Measurements from ENCODE around the gene ATG7. TPM values are rescaled to one million over a fixed set of nuclear protein-coding genes. Genes with fewer than 3 reads are reported as not detected.

ATG7 gene
- total RNA-seq, 1 experiment from 2014 or later: 50.9 TPM

DNA sequence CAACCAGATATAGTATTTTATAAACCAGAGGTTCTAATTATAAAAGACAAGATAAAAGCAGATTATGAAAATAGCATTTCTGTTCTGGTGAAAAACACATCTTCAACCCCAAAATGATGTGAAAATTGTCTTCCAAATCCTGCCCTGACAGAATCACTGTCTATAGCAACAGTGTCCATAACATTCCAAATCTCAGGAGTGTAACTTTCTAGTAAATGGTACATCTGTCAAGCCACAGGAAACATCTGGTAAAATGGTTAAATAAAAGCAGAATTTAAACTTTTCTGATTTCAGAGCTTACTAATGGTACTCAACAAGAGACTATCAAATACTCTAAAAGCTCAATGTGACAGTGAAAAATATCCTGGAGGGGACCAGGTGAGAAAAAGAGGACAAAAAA, 311.0 kb downstream of the ATG7 start:
- Histone ChIP-seq H3K4me1 (ENCODE audit: low read length) (peaks cover 63% of the 10 kb centered on the region), H3K9ac (ENCODE audit: low read length) (peak overlapping the region; percentile 19; the same call in 1 of the 2 replicates), H4K20me1 (ENCODE audit: insufficient read depth, low read depth, low read length) (peaks cover 19% of the 10 kb centered on the region), H2AFZ (ENCODE audit: low read length) (no peak overlapping the region), H3K36me3 (ENCODE audit: insufficient read depth, low read length) (peaks cover 7% of the 10 kb centered on the region; the same call in 1 of the 2 replicates), H3K4me3 (ENCODE audit: low read length) (no peak overlapping the region), H3K79me2 (ENCODE audit: low read length) (peaks cover 99% of the 10 kb centered on the region), H3K4me2 (ENCODE audit: low read depth, low read length, poor library complexity, severe bottlenecking) (peak overlapping the region; percentile 44), H3K27ac (ENCODE audit: low read length) (peak overlapping the region; percentile 61), H3K9me2 (replicated peaks; ENCODE audit: insufficient read depth, low read length) (no peaks in the 10 kb centered on the region), H3K27me3 (ENCODE audit: low read length) (no peaks in the 10 kb centered on the region), H3K9me3 (ENCODE audit: low read length) (no peaks in the 10 kb centered on the region)
- DNase-seq: no peak

DNA sequence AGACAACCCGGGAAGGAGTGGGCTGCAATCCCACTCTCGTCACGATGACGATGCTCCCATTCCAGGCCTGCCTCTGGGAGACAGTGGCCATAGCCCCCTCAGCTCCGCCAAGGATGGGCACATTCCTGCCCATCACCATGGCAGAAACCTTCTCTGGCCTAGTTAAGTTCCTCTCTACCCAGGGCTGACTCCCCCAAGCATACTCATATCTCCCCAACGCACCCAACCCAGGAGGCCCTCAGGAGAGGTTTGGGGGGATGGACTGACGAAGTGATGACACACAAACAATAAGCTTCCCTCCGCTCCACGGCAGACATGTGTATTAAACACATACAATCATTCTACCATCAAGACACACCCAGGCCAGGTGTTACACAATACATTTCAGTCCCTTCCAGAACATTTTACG, 311.4 kb downstream of the ATG7 start:
- peaks cover 99% of the 10 kb centered on the region for H3K79me2 ChIP-seq (ENCODE audit: low read length)
- peak overlapping the region; percentile 44 for H3K4me2 ChIP-seq (ENCODE audit: low read depth, low read length, poor library complexity, severe bottlenecking)
- H2AFZ ChIP-seq (ENCODE audit: low read length): no peak overlapping the region
- peaks cover 7% of the 10 kb centered on the region; the same call in 1 of the 2 replicates for H3K36me3 ChIP-seq (ENCODE audit: insufficient read depth, low read length)
- DNase-seq: no peak
- peak overlapping the region; percentile 61 for H3K27ac ChIP-seq (ENCODE audit: low read length)
- H3K9me3 ChIP-seq (ENCODE audit: low read length): no peaks in the 10 kb centered on the region
- no peaks in the 10 kb centered on the region for H3K27me3 ChIP-seq (ENCODE audit: low read length)
- peak overlapping the region; percentile 19; the same call in 1 of the 2 replicates for H3K9ac ChIP-seq (ENCODE audit: low read length)
- peaks cover 67% of the 10 kb centered on the region for H3K4me1 ChIP-seq (ENCODE audit: low read length)
- peaks cover 23% of the 10 kb centered on the region; the same call in 1 of the 2 replicates for H4K20me1 ChIP-seq (ENCODE audit: insufficient read depth, low read depth, low read length)
- H3K9me2 ChIP-seq (replicated peaks; ENCODE audit: insufficient read depth, low read length): no peaks in the 10 kb centered on the region
- no peak overlapping the region for H3K4me3 ChIP-seq (ENCODE audit: low read length)

DNA sequence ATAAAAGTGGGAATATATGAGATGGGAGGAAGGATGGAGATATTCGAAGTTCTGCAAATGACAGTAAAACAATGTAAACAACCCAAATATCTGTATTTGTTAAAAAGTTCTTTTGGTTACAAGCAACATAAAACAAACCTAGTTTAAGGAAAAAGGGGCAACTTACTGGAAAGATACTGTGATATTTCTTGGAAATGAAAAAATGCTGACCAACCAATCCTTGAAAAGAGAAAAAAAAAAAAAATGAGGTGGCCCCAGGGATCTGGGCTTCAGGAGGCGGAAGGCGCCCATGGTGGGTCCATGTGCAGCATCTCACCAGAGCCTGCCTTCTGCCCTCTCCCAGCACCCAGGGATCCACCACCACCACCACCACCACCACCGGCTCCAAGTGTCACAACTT, 312.4 kb downstream of the ATG7 start:
- no peaks in the 10 kb centered on the region for H3K27me3 ChIP-seq (ENCODE audit: low read length)
- H3K4me2 ChIP-seq (ENCODE audit: low read depth, low read length, poor library complexity, severe bottlenecking): peak overlapping the region; percentile 17
- H3K4me3 ChIP-seq (ENCODE audit: low read length): no peak overlapping the region
- H3K27ac ChIP-seq (ENCODE audit: low read length): no peak overlapping the region
- no peak overlapping the region for H3K9ac ChIP-seq (ENCODE audit: low read length)
- H2AFZ ChIP-seq (ENCODE audit: low read length): no peak overlapping the region
- H3K9me3 ChIP-seq (ENCODE audit: low read length): no peaks in the 10 kb centered on the region
- DNase-seq: no peak
- peaks cover 25% of the 10 kb centered on the region; the same call in 1 of the 2 replicates for H4K20me1 ChIP-seq (ENCODE audit: insufficient read depth, low read depth, low read length)
- peaks cover 70% of the 10 kb centered on the region for H3K4me1 ChIP-seq (ENCODE audit: low read length)
- H3K36me3 ChIP-seq (ENCODE audit: insufficient read depth, low read length): peaks cover 7% of the 10 kb centered on the region; the same call in 1 of the 2 replicates
- H3K79me2 ChIP-seq (ENCODE audit: low read length): peaks cover 100% of the 10 kb centered on the region
- no peaks in the 10 kb centered on the region for H3K9me2 ChIP-seq (replicated peaks; ENCODE audit: insufficient read depth, low read length)

DNA sequence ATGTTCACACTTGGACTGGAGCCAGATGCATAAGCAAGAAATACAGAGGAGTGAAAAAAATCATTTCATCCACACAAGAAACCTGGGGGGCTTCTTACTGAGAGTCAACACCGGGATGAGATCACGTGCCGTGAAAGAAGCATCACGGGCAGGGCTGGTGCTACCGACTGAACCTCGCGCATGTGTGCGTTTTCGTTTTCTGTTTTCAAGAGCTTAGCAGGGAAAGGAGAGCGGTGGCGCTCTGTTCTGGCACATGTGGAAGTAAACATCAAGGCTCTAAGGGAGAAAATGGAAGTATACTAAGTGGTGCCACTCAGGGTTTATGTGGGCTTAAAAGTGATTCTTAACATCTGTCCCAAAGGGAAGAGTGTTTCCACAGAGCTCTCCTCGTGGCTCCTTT, 315.6 kb downstream of the ATG7 start:
- no peak overlapping the region for H3K4me2 ChIP-seq (ENCODE audit: low read depth, low read length, poor library complexity, severe bottlenecking)
- peaks cover 4% of the 10 kb centered on the region; the same call in 1 of the 2 replicates for H3K36me3 ChIP-seq (ENCODE audit: insufficient read depth, low read length)
- H2AFZ ChIP-seq (ENCODE audit: low read length): no peak overlapping the region
- no peak overlapping the region for H3K4me3 ChIP-seq (ENCODE audit: low read length)
- no peak overlapping the region for H3K9ac ChIP-seq (ENCODE audit: low read length)
- DNase-seq: no peak
- no peaks in the 10 kb centered on the region for H3K9me2 ChIP-seq (replicated peaks; ENCODE audit: insufficient read depth, low read length)
- no peaks in the 10 kb centered on the region for H3K9me3 ChIP-seq (ENCODE audit: low read length)
- H4K20me1 ChIP-seq (ENCODE audit: insufficient read depth, low read depth, low read length): peaks cover 22% of the 10 kb centered on the region; the same call in 1 of the 2 replicates
- no peak overlapping the region for H3K27ac ChIP-seq (ENCODE audit: low read length)
- peaks cover 100% of the 10 kb centered on the region for H3K79me2 ChIP-seq (ENCODE audit: low read length)
- peaks cover 88% of the 10 kb centered on the region for H3K4me1 ChIP-seq (ENCODE audit: low read length)
- no peaks in the 10 kb centered on the region for H3K27me3 ChIP-seq (ENCODE audit: low read length)

DNA sequence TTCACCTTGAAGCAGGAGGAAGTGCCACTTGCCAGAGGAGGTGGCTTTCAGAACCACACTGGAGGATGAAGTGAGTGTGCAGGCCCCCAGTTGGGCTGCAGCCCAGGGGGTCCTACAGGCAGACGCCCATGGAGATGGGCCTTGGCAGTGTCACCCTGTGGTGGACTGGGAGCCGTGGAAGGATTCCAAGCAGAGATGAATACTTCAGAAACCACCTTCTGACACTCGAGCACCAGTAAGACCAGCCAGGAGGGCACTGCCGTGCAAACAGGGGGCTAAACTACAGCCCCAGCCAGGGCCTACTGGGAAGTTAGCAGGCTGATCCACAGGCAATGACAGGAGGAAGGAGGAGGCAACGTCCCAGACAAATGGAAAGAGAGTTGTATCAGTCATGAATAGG, 316.1 kb downstream of the ATG7 start:
- Histone ChIP-seq H3K79me2 (ENCODE audit: low read length) (peaks cover 100% of the 10 kb centered on the region), H4K20me1 (ENCODE audit: insufficient read depth, low read depth, low read length) (peaks cover 17% of the 10 kb centered on the region; the same call in 1 of the 2 replicates)

DNA sequence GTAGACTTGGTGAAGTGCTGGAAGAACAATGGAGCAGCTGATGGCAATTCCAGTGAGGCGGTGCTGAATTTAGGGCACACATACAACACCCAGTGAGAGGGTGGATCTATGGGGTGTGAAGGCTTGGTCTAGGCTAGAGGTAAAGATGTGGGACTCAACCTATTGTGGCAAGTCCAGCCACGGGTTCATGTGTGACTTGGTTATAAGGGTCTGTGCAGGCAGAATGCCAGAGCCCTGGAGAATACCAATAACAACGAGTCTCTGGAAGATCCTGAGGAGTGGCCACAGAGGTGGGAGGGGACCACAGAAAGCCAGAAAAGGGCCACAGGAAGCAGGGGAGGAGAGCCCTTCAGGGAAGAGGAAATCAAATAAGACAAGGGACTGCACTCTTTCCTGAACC, 316.6 kb downstream of the ATG7 start:
- Histone ChIP-seq H3K4me2 (ENCODE audit: low read depth, low read length, poor library complexity, severe bottlenecking) (no peak overlapping the region), H3K9ac (ENCODE audit: low read length) (no peak overlapping the region), H3K27ac (ENCODE audit: low read length) (no peak overlapping the region), H3K27me3 (ENCODE audit: low read length) (no peaks in the 10 kb centered on the region), H3K9me2 (replicated peaks; ENCODE audit: insufficient read depth, low read length) (no peaks in the 10 kb centered on the region), H3K4me1 (ENCODE audit: low read length) (peaks cover 86% of the 10 kb centered on the region), H4K20me1 (ENCODE audit: insufficient read depth, low read depth, low read length) (peaks cover 13% of the 10 kb centered on the region; the same call in 1 of the 2 replicates), H3K4me3 (ENCODE audit: low read length) (no peak overlapping the region), H3K9me3 (ENCODE audit: low read length) (no peaks in the 10 kb centered on the region), H3K79me2 (ENCODE audit: low read length) (peaks cover 100% of the 10 kb centered on the region), H2AFZ (ENCODE audit: low read length) (no peak overlapping the region), H3K36me3 (ENCODE audit: insufficient read depth, low read length) (peaks cover 4% of the 10 kb centered on the region; the same call in 1 of the 2 replicates)
- DNase-seq: no peak

More for the DNA sequence above, 316.1 kb downstream of the ATG7 start:
- Histone ChIP-seq H3K9ac (ENCODE audit: low read length) (no peak overlapping the region), H3K4me2 (ENCODE audit: low read depth, low read length, poor library complexity, severe bottlenecking) (no peak overlapping the region), H2AFZ (ENCODE audit: low read length) (no peak overlapping the region), H3K4me3 (ENCODE audit: low read length) (no peak overlapping the region), H3K36me3 (ENCODE audit: insufficient read depth, low read length) (peaks cover 4% of the 10 kb centered on the region; the same call in 1 of the 2 replicates), H3K9me3 (ENCODE audit: low read length) (no peaks in the 10 kb centered on the region), H3K27me3 (ENCODE audit: low read length) (no peaks in the 10 kb centered on the region), H3K27ac (ENCODE audit: low read length) (no peak overlapping the region), H3K4me1 (ENCODE audit: low read length) (peaks cover 86% of the 10 kb centered on the region), H3K9me2 (replicated peaks; ENCODE audit: insufficient read depth, low read length) (no peaks in the 10 kb centered on the region)
- no peak for DNase-seq

DNA sequence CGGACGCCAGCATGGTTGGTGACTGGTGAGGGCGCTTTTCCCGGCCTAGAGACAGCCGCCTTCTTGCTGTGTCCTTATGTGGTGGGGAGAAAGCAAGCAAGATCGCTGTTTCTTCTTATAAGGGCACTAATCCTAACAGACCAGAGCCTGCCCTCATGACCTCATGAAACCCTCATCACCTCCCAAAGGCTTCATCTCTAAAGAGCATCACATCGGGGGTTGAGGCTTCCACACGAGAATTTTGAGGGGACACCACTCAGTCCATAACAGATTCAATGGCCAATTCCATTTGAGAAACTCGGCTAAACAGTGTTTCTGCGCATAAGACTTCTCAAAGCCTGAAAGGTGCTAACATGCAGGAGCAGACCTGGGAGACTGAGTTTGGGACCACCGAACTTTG, 317.5 kb downstream of the ATG7 start:
- Histone ChIP-seq H3K9ac (ENCODE audit: low read length) (no peak overlapping the region), H3K4me3 (ENCODE audit: low read length) (no peak overlapping the region), H3K9me2 (replicated peaks; ENCODE audit: insufficient read depth, low read length) (no peaks in the 10 kb centered on the region), H3K4me2 (ENCODE audit: low read depth, low read length, poor library complexity, severe bottlenecking) (no peak overlapping the region), H2AFZ (ENCODE audit: low read length) (no peak overlapping the region), H3K79me2 (ENCODE audit: low read length) (peaks cover 100% of the 10 kb centered on the region), H4K20me1 (ENCODE audit: insufficient read depth, low read depth, low read length) (peaks cover 16% of the 10 kb centered on the region; the same call in 1 of the 2 replicates), H3K9me3 (ENCODE audit: low read length) (no peaks in the 10 kb centered on the region), H3K27me3 (ENCODE audit: low read length) (no peaks in the 10 kb centered on the region), H3K36me3 (ENCODE audit: insufficient read depth, low read length) (peaks cover 3% of the 10 kb centered on the region), H3K27ac (ENCODE audit: low read length) (no peak overlapping the region), H3K4me1 (ENCODE audit: low read length) (peaks cover 86% of the 10 kb centered on the region)
- DNase-seq: no peak

DNA sequence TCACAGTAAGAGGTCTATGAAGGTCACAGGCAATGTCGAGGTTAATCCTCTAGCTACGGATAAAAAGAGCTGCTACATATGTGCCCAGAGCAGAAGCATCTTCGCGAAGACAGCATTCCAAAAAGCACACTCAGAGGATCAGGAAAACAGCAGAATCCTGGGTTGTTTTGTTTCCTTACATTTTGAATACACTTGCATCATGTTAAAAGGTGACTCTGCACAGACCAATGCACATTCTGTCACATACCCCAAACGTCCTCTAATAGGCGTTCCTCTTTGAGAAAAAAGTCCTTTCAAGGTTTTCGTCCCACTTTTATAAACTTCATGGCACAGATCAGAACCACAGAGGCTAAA, 318.8 kb downstream of the ATG7 start:
- no peak overlapping the region for H3K9ac ChIP-seq (ENCODE audit: low read length)
- H3K79me2 ChIP-seq (ENCODE audit: low read length): peaks cover 94% of the 10 kb centered on the region
- peaks cover 16% of the 10 kb centered on the region; the same call in 1 of the 2 replicates for H4K20me1 ChIP-seq (ENCODE audit: insufficient read depth, low read depth, low read length)

More for the DNA sequence above, 318.8 kb downstream of the ATG7 start:
- Histone ChIP-seq H3K27ac (ENCODE audit: low read length) (no peak overlapping the region), H3K4me1 (ENCODE audit: low read length) (peaks cover 73% of the 10 kb centered on the region), H2AFZ (ENCODE audit: low read length) (no peak overlapping the region), H3K4me3 (ENCODE audit: low read length) (no peak overlapping the region), H3K36me3 (ENCODE audit: insufficient read depth, low read length) (peaks cover 4% of the 10 kb centered on the region), H3K4me2 (ENCODE audit: low read depth, low read length, poor library complexity, severe bottlenecking) (no peak overlapping the region), H3K27me3 (ENCODE audit: low read length) (no peaks in the 10 kb centered on the region), H3K9me3 (ENCODE audit: low read length) (no peaks in the 10 kb centered on the region), H3K9me2 (replicated peaks; ENCODE audit: insufficient read depth, low read length) (no peaks in the 10 kb centered on the region)
- DNase-seq: no peak
